Measurements from ENCODE around the gene ELFN2. TPM values are rescaled to one million over a fixed set of nuclear protein-coding genes. Genes with fewer than 3 reads are reported as not detected.

The ELFN2 gene
- total RNA-seq, 4 donors from 2014 or later, result 0.30 to 4.4 (median 3.1) TPM

DNA sequence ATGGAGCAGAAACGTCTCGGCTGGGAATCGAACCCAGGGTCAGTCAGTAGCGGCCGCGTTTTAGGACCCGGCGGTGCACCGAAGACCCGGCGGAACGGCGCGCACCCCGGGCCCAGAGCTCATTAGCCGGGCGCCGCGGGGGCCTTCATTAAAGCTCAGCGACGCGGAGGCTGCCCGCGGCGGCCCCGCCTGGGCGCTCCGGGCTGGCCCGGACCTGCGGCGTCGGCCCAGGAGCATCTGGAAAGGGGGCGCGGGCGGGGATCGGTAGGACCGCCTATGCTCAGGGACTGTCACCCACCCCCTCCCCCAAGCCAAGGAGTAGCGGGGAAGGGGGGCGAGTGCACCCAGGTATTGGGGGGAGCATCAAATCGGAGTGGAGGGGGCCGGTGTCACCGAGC is 92.8 kb downstream of the ELFN2 start:
- DNase-seq (ENCODE audit: low spot score in 2 of 2), result no peak
- H3K27me3 ChIP-seq, result peaks cover 0 to 92% of the 10 kb centered on the region in 2 donors
- peaks cover 0 to 11% (median 4%) of the 10 kb centered on the region in 4 donors for H3K4me1 ChIP-seq
- WGBS, 2 donors, result 0 to 1% methylated on average over 24 to 42 of the region's 42 CpGs
- no peak overlapping the region for H3K27ac ChIP-seq
- no peak for TF ChIP-seq POLR2A (IDR thresholded peaks at IDR 0.05)
- no peak for TF ChIP-seq EP300 (IDR thresholded peaks at IDR 0.05)
- TF ChIP-seq, protein P1, sequence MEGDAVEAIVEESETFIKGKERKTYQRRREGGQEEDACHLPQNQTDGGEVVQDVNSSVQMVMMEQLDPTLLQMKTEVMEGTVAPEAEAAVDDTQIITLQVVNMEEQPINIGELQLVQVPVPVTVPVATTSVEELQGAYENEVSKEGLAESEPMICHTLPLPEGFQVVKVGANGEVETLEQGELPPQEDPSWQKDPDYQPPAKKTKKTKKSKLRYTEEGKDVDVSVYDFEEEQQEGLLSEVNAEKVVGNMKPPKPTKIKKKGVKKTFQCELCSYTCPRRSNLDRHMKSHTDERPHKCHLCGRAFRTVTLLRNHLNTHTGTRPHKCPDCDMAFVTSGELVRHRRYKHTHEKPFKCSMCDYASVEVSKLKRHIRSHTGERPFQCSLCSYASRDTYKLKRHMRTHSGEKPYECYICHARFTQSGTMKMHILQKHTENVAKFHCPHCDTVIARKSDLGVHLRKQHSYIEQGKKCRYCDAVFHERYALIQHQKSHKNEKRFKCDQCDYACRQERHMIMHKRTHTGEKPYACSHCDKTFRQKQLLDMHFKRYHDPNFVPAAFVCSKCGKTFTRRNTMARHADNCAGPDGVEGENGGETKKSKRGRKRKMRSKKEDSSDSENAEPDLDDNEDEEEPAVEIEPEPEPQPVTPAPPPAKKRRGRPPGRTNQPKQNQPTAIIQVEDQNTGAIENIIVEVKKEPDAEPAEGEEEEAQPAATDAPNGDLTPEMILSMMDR (IDR thresholded peaks at IDR 0.05), result no peak
- no peaks in the 10 kb centered on the region for H3K36me3 ChIP-seq
- H3K4me3 ChIP-seq, result no peak overlapping the region
- no peaks in the 10 kb centered on the region for H3K9me3 ChIP-seq

- no peak for TF ChIP-seq POLR2A (IDR thresholded peaks at IDR 0.05)
- TF ChIP-seq, protein P1 (IDR thresholded peaks at IDR 0.05), result no peak
- TF ChIP-seq EP300 (IDR thresholded peaks at IDR 0.05), result no peak
Observed at GRCh38 chr22:37333724-37334460, 93.4 kb downstream of the ELFN2 start.

DNA sequence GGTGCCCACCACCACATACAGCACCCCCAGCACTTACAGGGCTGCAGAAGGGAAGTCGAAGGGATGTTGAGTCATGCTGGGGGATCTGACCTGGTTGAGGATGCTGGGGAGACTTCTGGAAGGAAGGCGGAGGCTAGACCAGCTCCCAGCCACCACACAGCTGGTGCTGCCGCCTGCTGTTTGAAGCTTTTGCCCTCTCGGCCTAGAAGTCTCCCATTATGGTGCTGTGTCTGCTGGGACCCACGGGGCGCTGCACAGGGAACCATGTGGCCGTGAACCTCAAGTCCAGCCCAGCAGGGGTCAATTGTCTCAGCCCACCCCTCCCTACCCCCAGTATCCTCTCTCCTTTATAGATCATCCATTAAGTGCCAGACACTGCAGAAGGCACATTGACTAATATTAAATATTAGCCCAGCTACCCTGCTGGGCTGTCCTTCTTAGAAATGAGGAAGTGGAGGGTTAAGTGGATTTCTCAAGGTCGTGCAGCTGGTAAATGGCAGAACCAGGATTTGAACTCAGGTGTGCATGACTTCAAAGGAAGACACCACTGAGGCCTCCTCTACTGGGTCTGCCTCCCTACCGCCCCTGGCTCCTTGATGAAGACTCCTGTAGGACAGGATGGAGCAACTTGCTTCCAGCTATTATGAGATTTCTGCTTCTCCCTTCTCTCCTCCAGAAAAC is 95.3 kb downstream of the ELFN2 start:
- no peak overlapping the region for H3K4me3 ChIP-seq
- TF ChIP-seq EP300 (IDR thresholded peaks at IDR 0.05) (no peak), POLR2A (IDR thresholded peaks at IDR 0.05) (no peak)
- TF ChIP-seq, protein P1 (IDR thresholded peaks at IDR 0.05), result no peak
- no peak for DNase-seq (ENCODE audit: low spot score in 2 of 2)
- H3K36me3 ChIP-seq, result no peaks in the 10 kb centered on the region
- no peak overlapping the region for H3K27ac ChIP-seq
- no peaks in the 10 kb centered on the region for H3K9me3 ChIP-seq
- WGBS, 2 donors, result 68 to 70% methylated on average over 9 of the region's 9 CpGs
- peaks cover 0 to 11% (median 4%) of the 10 kb centered on the region in 4 donors for H3K4me1 ChIP-seq
- peaks cover 0 to 95% of the 10 kb centered on the region in 2 donors for H3K27me3 ChIP-seq

More at GRCh38 chr22:37333724-37334460, 93.4 kb downstream of the ELFN2 start:
- peaks cover 0 to 93% of the 10 kb centered on the region in 2 donors for H3K27me3 ChIP-seq
- H3K36me3 ChIP-seq, result no peaks in the 10 kb centered on the region
- H3K27ac ChIP-seq, result no peak overlapping the region
- DNase-seq (ENCODE audit: low spot score in 2 of 2), result no peak
- no peaks in the 10 kb centered on the region for H3K9me3 ChIP-seq
- peaks cover 0 to 11% (median 4%) of the 10 kb centered on the region in 4 donors for H3K4me1 ChIP-seq
- no peak overlapping the region for H3K4me3 ChIP-seq
- 32 to 38% methylated on average over 11 of the region's 11 CpGs for WGBS, 2 donors

- Histone ChIP-seq H3K4me3 (no peak overlapping the region), H3K27me3 (peaks cover 0 to 96% of the 10 kb centered on the region in 2 donors), H3K4me1 (peaks cover 0 to 11% (median 4%) of the 10 kb centered on the region in 4 donors), H3K36me3 (no peaks in the 10 kb centered on the region), H3K9me3 (no peaks in the 10 kb centered on the region), H3K27ac (no peak overlapping the region)
- DNase-seq (ENCODE audit: low spot score in 2 of 2), result no peak
- WGBS, 2 donors, result 21 to 45% methylated on average over 5 to 7 of the region's 7 CpGs
- TF ChIP-seq POLR2A (IDR thresholded peaks at IDR 0.05), result no peak
- TF ChIP-seq EP300 (IDR thresholded peaks at IDR 0.05), result no peak
- TF ChIP-seq, protein P1 (IDR thresholded peaks at IDR 0.05), result no peak
Observed at GRCh38 chr22:37331034-37331428, 96.2 kb downstream of the ELFN2 start.

Data from tibial nerve (tissue), 4 donors.